Measurements from ENCODE around the gene TRIM2. TPM values are rescaled to one million over a fixed set of nuclear protein-coding genes. Genes with fewer than 3 reads are reported as not detected.

The TRIM2 gene
- total and polyA plus RNA-seq, 9 donors = 9.5 to 57.5 (median 44.4) TPM

- intact Hi-C loops (cut with DNase I) = no loop called here
- no peaks in the 10 kb centered on the region for H3K4me1 ChIP-seq (ENCODE audit: insufficient read depth)
- no peak overlapping the region for H3K27ac ChIP-seq
- WGBS, 3 donors = 83 to 93% (median 91%) methylated on average over 6 of the region's 6 CpGs
- H3K27me3 ChIP-seq = no peaks in the 10 kb centered on the region
- no peaks in the 10 kb centered on the region for H3K9me3 ChIP-seq
- DNase-seq = no peak
- no peaks in the 10 kb centered on the region for H3K36me3 ChIP-seq
- TF ChIP-seq POLR2A (IDR thresholded peaks at IDR 0.05) = no peak
- TF ChIP-seq EP300 (IDR thresholded peaks at IDR 0.05) = no peak
- TF ChIP-seq, protein P1, sequence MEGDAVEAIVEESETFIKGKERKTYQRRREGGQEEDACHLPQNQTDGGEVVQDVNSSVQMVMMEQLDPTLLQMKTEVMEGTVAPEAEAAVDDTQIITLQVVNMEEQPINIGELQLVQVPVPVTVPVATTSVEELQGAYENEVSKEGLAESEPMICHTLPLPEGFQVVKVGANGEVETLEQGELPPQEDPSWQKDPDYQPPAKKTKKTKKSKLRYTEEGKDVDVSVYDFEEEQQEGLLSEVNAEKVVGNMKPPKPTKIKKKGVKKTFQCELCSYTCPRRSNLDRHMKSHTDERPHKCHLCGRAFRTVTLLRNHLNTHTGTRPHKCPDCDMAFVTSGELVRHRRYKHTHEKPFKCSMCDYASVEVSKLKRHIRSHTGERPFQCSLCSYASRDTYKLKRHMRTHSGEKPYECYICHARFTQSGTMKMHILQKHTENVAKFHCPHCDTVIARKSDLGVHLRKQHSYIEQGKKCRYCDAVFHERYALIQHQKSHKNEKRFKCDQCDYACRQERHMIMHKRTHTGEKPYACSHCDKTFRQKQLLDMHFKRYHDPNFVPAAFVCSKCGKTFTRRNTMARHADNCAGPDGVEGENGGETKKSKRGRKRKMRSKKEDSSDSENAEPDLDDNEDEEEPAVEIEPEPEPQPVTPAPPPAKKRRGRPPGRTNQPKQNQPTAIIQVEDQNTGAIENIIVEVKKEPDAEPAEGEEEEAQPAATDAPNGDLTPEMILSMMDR (IDR thresholded peaks at IDR 0.05) = no peak
- H3K4me3 ChIP-seq = no peak overlapping the region
Observed at GRCh38 chr4:153371701-153372234, 167.5 kb downstream of the TRIM2 start.

DNA sequence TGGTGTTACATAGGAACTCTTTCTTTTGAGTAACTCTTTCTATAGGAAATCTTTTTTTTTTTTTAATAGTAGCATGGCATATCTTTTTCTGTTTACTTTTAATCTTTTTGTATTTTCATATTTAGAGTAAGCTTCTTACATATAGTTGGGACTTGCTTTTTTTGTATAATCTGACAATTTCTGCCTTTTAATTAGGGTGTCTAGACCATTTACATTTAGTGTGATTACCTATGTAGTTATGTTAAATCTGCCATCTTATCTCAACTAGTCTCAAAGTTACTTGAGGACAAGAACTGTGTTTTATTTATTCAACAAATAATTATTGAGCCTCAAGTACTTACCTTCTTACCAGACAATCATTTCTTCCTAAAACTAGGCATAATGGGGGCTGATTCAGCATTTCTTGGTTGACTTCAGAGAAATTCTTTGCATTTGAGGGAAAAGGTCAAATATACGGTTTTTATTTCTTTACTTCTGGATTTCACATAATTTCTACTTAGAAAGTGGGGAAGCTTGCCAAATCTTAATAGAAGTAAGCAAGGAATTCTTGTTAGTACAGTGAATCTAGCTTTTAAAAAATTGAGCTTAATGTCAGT lies 168.8 kb downstream of the TRIM2 start:
- H3K27me3 ChIP-seq = no peaks in the 10 kb centered on the region
- intact Hi-C loops (cut with DNase I) = no loop called here
- no peak for DNase-seq
- no peaks in the 10 kb centered on the region for H3K36me3 ChIP-seq
- no peak overlapping the region for H3K4me3 ChIP-seq
- WGBS, 3 donors = 74 to 88% (median 79%) methylated on average over 1 of the region's 1 CpG
- no peak for TF ChIP-seq POLR2A (IDR thresholded peaks at IDR 0.05)
- H3K9me3 ChIP-seq = no peaks in the 10 kb centered on the region
- H3K4me1 ChIP-seq (ENCODE audit: insufficient read depth) = no peaks in the 10 kb centered on the region
- no peak overlapping the region for H3K27ac ChIP-seq

GRCh38 chr4:153374442-153374841 lies 170.2 kb downstream of the TRIM2 start:
- DNase-seq = no peak
- WGBS, 3 donors = 46 to 58% (median 48%) methylated on average over 2 of the region's 2 CpGs
- Histone ChIP-seq H3K27me3 (no peaks in the 10 kb centered on the region), H3K4me3 (no peak overlapping the region), H3K36me3 (no peaks in the 10 kb centered on the region), H3K27ac (no peak overlapping the region), H3K9me3 (no peaks in the 10 kb centered on the region), H3K4me1 (ENCODE audit: insufficient read depth) (no peaks in the 10 kb centered on the region)
- no peak for TF ChIP-seq POLR2A (IDR thresholded peaks at IDR 0.05)
- TF ChIP-seq, protein P1 (IDR thresholded peaks at IDR 0.05) = no peak
- no peak for TF ChIP-seq EP300 (IDR thresholded peaks at IDR 0.05)
- intact Hi-C loops (cut with DNase I) = no loop called here

GRCh38 chr4:153375303-153375702 lies 171.1 kb downstream of the TRIM2 start:
- no peaks in the 10 kb centered on the region for H3K36me3 ChIP-seq
- intact Hi-C loops (cut with DNase I) = no loop called here
- H3K27ac ChIP-seq = no peak overlapping the region
- H3K27me3 ChIP-seq = no peaks in the 10 kb centered on the region
- DNase-seq = no peak
- WGBS, 3 donors = 95 to 97% (median 97%) methylated on average over 1 of the region's 1 CpG
- TF ChIP-seq POLR2A (IDR thresholded peaks at IDR 0.05) (no peak), EP300 (IDR thresholded peaks at IDR 0.05) (no peak)
- TF ChIP-seq, protein P1 (IDR thresholded peaks at IDR 0.05) = no peak
- H3K4me3 ChIP-seq = no peak overlapping the region
- no peaks in the 10 kb centered on the region for H3K4me1 ChIP-seq (ENCODE audit: insufficient read depth)
- H3K9me3 ChIP-seq = no peaks in the 10 kb centered on the region

DNA sequence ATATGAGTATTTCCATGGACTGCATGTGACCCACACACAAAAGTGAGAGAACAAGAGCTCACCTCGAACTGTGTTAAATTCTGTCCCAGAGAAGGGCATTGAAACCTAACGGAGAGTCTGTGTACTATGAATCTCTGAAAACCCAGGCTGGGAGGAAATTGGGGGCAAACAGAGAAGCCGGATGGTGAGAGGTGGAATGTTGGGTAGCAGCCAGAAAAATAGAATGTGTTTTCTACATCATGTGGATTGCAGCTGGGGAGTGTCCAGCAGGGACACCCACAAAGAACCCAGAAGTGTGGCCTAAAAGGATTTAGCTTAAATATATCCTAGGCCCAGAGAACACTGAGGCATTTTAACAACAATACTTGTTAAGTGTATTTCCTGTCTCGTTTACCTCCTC lies 178.9 kb downstream of the TRIM2 start:
- no peak for DNase-seq
- Histone ChIP-seq H3K9me3 (no peaks in the 10 kb centered on the region), H3K36me3 (no peaks in the 10 kb centered on the region), H3K27me3 (no peaks in the 10 kb centered on the region), H3K4me3 (no peak overlapping the region), H3K4me1 (ENCODE audit: insufficient read depth) (no peaks in the 10 kb centered on the region), H3K27ac (no peak overlapping the region)
- 55 to 64% (median 59%) methylated on average over 4 of the region's 4 CpGs for WGBS, 3 donors
- intact Hi-C loops (cut with DNase I) = no loop called here
- TF ChIP-seq, protein P1 (IDR thresholded peaks at IDR 0.05) = no peak
- TF ChIP-seq EP300 (IDR thresholded peaks at IDR 0.05) = no peak
- TF ChIP-seq POLR2A (IDR thresholded peaks at IDR 0.05) = no peak
